HG02938 (cell line): ENCODE results near the gene WDR64.
A peak's percentile ranks its signal among the peaks of the same experiment; 100 is the strongest.

Source experiments
- ATAC-seq: cut with Tn5 transposase; IDR thresholded peaks from one replicate; pipeline ENCODE4 v1.9.1; 2021; ENCODE audit warnings: mild to moderate bottlenecking, moderate library complexity; ENCODE audit not compliant: unreplicated experiment

Gene WDR64

GRCh38 chr1:241630899-241631298 lies 21.2 kb upstream of the WDR64 start:
- ATAC-seq, result no peak

GRCh38 chr1:241631674-241632073 lies 20.4 kb upstream of the WDR64 start:
- no peak for ATAC-seq

- no peak for ATAC-seq
Measured at GRCh38 chr1:241632987-241633386, 19.1 kb upstream of the WDR64 start.

GRCh38 chr1:241635556-241636152 lies 16.4 kb upstream of the WDR64 start:
- ATAC-seq, result no peak

- no peak for ATAC-seq
Measured at GRCh38 chr1:241636291-241636690, 15.8 kb upstream of the WDR64 start.

- ATAC-seq, result no peak
Measured at GRCh38 chr1:241637046-241637590, 15.0 kb upstream of the WDR64 start.

- no peak for ATAC-seq
Measured at GRCh38 chr1:241637604-241638003, 14.5 kb upstream of the WDR64 start.

GRCh38 chr1:241638099-241638682 lies 13.9 kb upstream of the WDR64 start:
- ATAC-seq, result no peak

GRCh38 chr1:241638909-241639622 lies 13.0 kb upstream of the WDR64 start:
- ATAC-seq, result no peak

- ATAC-seq, result peak; percentile 66
Measured at GRCh38 chr1:241639623-241640148, 12.4 kb upstream of the WDR64 start.

- ATAC-seq, result peak; percentile 79
Measured at GRCh38 chr1:241640149-241640866, 11.8 kb upstream of the WDR64 start, which contains the start of the genes CHML and OPN3. Gene CHML (minus strand): TSS chr1:241640369. CDS start chr1:241635766, 4,603 bp downstream. Gene OPN3 (minus strand): TSS chr1:241640369. CDS start chr1:241640254, 115 bp downstream.

GRCh38 chr1:241640867-241641622 lies 11.0 kb upstream of the WDR64 start:
- ATAC-seq, result no peak

- no peak for ATAC-seq
Measured at GRCh38 chr1:241641773-241642592, 10.1 kb upstream of the WDR64 start.

- no peak for ATAC-seq
Measured at GRCh38 chr1:241642593-241642944, 9.5 kb upstream of the WDR64 start.

- no peak for ATAC-seq
Measured at GRCh38 chr1:241644259-241644658, 7.8 kb upstream of the WDR64 start.

- no peak for ATAC-seq
Measured at GRCh38 chr1:241645199-241645598, 6.9 kb upstream of the WDR64 start.

- ATAC-seq, result no peak
Measured at GRCh38 chr1:241646201-241646600, 5.9 kb upstream of the WDR64 start.

- no peak for ATAC-seq
Measured at GRCh38 chr1:241647658-241648057, 4.4 kb upstream of the WDR64 start.

GRCh38 chr1:241648159-241648558 lies 3.9 kb upstream of the WDR64 start:
- ATAC-seq, result no peak
